ENCODE measurements around the gene PLCH2. TPM values are rescaled to one million over a fixed set of nuclear protein-coding genes. Genes with fewer than 3 reads are reported as not detected.

Gene PLCH2
- total and polyA plus RNA-seq, 10 of the 15 experiments (the other 5 are each of a cell fraction or from before 2014, with no cell fraction given): 0.03 to 0.73 (median 0.24) TPM; not detected in 3

DNA sequence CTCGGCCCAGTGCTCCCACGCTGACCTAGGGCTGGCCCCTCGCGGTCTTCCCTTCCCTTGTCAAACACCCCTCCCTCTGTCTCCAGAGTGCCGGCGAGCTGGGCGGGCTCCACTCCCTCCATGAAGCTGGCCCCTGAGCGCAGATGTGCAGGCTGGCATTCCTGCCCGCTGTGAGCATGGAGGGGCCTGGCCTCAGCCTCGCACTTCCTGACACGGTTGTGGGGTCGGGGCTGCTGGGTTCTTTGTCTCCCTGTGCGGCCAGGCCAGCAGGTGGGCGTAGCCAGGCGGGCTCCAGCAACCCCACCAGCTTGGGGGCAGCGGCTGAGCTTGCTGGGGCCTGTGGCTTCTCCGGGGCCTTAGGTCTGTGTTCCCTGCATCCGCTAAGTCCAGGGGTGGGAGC, 49.5 kb upstream of the PLCH2 start:
- no TSS peak for BruUV-seq (replicated peaks)
- H2AFZ ChIP-seq (ENCODE audit: control insufficient read depth, low read depth, low read length): no peak overlapping the region
- ChIA-PET CTCF (no interaction called here), RAD21 (ENCODE audit: unreplicated experiment) (no interaction called here), SMC1A (ENCODE audit: uncharacterized antibody, unreplicated experiment) (no interaction called here), POLR2A (no interaction called here)
- no peak overlapping the region for H3K27ac ChIP-seq (ENCODE audit: control insufficient read depth, insufficient read depth)
- no peaks in the 10 kb centered on the region for H3K36me3 ChIP-seq (ENCODE audit: control insufficient read depth in 2 of 2, insufficient read depth in 2 of 2, low read length in 1 of 2)
- no peak for DNase-seq (ENCODE audit: low read depth, low spot score)
- in situ Hi-C loops (cut with MboI): no loop called here
- 63% methylated on average over 17 of the region's 18 CpGs for WGBS (ENCODE audit: insufficient coverage, insufficient replicate concordance, low lambda C conversion rate, missing lambda C conversion rate)
- intact Hi-C loops (cut with micrococcal nuclease; ENCODE audit: unreplicated experiment): no loop called here
- H3K4me1 ChIP-seq (ENCODE audit: control insufficient read depth, insufficient read depth, low read length): no peaks in the 10 kb centered on the region
- no peak for FAIRE-seq
- no peaks in the 10 kb centered on the region for H3K79me2 ChIP-seq (ENCODE audit: control insufficient read depth, insufficient read depth, low read length)
- H3K9ac ChIP-seq (ENCODE audit: control insufficient read depth, insufficient read depth, low read length): no peak overlapping the region
- H3K9me3 ChIP-seq (replicated peaks; ENCODE audit: control insufficient read depth, insufficient read depth, low read length): peaks cover 6% of the 10 kb centered on the region; the same call in 1 of the 3 replicates
- no peak for TF ChIP-seq NKRF (conservative IDR thresholded peaks at IDR 0.05)
- TF ChIP-seq, protein P1, sequence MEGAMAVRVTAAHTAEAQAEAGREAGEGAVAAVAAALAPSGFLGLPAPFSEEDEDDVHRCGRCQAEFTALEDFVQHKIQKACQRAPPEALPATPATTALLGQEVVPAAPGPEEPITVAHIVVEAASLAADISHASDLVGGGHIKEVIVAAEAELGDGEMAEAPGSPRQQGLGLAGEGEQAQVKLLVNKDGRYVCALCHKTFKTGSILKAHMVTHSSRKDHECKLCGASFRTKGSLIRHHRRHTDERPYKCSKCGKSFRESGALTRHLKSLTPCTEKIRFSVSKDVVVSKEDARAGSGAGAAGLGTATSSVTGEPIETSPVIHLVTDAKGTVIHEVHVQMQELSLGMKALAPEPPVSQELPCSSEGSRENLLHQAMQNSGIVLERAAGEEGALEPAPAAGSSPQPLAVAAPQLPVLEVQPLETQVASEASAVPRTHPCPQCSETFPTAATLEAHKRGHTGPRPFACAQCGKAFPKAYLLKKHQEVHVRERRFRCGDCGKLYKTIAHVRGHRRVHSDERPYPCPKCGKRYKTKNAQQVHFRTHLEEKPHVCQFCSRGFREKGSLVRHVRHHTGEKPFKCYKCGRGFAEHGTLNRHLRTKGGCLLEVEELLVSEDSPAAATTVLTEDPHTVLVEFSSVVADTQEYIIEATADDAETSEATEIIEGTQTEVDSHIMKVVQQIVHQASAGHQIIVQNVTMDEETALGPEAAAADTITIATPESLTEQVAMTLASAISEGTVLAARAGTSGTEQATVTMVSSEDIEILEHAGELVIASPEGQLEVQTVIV (IDR thresholded peaks at IDR 0.05; ENCODE audit: borderline replicate concordance, partially characterized antibody): no peak
- TF ChIP-seq, protein P2, sequence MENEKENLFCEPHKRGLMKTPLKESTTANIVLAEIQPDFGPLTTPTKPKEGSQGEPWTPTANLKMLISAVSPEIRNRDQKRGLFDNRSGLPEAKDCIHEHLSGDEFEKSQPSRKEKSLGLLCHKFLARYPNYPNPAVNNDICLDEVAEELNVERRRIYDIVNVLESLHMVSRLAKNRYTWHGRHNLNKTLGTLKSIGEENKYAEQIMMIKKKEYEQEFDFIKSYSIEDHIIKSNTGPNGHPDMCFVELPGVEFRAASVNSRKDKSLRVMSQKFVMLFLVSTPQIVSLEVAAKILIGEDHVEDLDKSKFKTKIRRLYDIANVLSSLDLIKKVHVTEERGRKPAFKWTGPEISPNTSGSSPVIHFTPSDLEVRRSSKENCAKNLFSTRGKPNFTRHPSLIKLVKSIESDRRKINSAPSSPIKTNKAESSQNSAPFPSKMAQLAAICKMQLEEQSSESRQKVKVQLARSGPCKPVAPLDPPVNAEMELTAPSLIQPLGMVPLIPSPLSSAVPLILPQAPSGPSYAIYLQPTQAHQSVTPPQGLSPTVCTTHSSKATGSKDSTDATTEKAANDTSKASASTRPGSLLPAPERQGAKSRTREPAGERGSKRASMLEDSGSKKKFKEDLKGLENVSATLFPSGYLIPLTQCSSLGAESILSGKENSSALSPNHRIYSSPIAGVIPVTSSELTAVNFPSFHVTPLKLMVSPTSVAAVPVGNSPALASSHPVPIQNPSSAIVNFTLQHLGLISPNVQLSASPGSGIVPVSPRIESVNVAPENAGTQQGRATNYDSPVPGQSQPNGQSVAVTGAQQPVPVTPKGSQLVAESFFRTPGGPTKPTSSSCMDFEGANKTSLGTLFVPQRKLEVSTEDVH (IDR thresholded peaks at IDR 0.05; ENCODE audit: low read depth, partially characterized antibody): no peak
- no peak overlapping the region for H3K4me3 ChIP-seq
- H4K20me1 ChIP-seq (ENCODE audit: control insufficient read depth, insufficient read depth): no peaks in the 10 kb centered on the region
- H3K27me3 ChIP-seq (replicated peaks in 1 of 2; ENCODE audit: control insufficient read depth in 2 of 2, insufficient read depth in 2 of 2, low read length in 1 of 2): no peaks in the 10 kb centered on the region
- ATAC-seq: no peak
- H3K4me2 ChIP-seq (ENCODE audit: control insufficient read depth, insufficient read depth): no peak overlapping the region

All from GM12878 (cell line).